Activated naive CD4-positive, alpha-beta T cell treated with anti-CD3 and anti-CD28 coated beads for 36 hours (primary cell): ENCODE measurements around the gene NOS1AP. TPM values are rescaled to one million over a fixed set of nuclear protein-coding genes. Genes with fewer than 3 reads are reported as not detected.
"Not testable (repeated sequence)": the region's sequence is repeated elsewhere in the genome, so short reads cannot be mapped to it uniquely, and the experiment has no call there.

Source experiments
- CTCF ChIA-PET: fragments of 350-600 bp; sonication (Branson Sonifier 250); formaldehyde crosslinking; loops from one replicate; lab custom pipeline; 2021; ENCODE audit warnings: antibody characterized with exemption; lab: Charles Lee
- DNase-seq: peaks from one replicate; pipeline ENCODE4 v3.0.0-alpha.2; 2020
- H3K27ac Mint-ChIP-seq: one replicate; pipeline ENCODE4 v1.8.0; 2021; ENCODE audit warnings: mild to moderate bottlenecking, mixed read lengths
- H3K27me3 Mint-ChIP-seq: one replicate; pipeline ENCODE4 v1.8.0; 2021; ENCODE audit warnings: low read depth, mixed read lengths
- H3K36me3 Mint-ChIP-seq: one replicate; pipeline ENCODE4 v1.8.0; 2021; ENCODE audit warnings: low read depth, mixed read lengths
- H3K4me1 Mint-ChIP-seq: one replicate; pipeline ENCODE4 v1.8.0; 2021; ENCODE audit warnings: low read depth, mixed read lengths
- H3K4me3 Mint-ChIP-seq: one replicate; pipeline ENCODE4 v1.8.0; 2021; ENCODE audit warnings: mild to moderate bottlenecking, moderate library complexity, mixed read lengths
- H3K9me3 Mint-ChIP-seq: one replicate; pipeline ENCODE4 v1.8.0; 2021; ENCODE audit warnings: mixed read lengths
- intact Hi-C: fragments of 100-400 bp; cut with micrococcal nuclease; formaldehyde crosslinking; loops from one replicate; pipeline ENCODE4 v1.15.1; 2023
- microRNA-seq: library from miRNA; unstranded; fragments of <30 nt; microRNA quantifications from one replicate; pipeline ENCODE4 v1.2.0, GENCODE V29; 2022; ENCODE audit warnings: borderline microRNAs expressed, borderline replicate concordance
- total RNA-seq, 2 experiments: library from RNA; stranded (reverse); gene quantifications; one replicate each; pipeline ENCODE4 v1.2.3, GENCODE V29; 2021

The NOS1AP gene
- total RNA-seq, 2 experiments from 2014 or later = 0.33 to 0.42 TPM

DNA sequence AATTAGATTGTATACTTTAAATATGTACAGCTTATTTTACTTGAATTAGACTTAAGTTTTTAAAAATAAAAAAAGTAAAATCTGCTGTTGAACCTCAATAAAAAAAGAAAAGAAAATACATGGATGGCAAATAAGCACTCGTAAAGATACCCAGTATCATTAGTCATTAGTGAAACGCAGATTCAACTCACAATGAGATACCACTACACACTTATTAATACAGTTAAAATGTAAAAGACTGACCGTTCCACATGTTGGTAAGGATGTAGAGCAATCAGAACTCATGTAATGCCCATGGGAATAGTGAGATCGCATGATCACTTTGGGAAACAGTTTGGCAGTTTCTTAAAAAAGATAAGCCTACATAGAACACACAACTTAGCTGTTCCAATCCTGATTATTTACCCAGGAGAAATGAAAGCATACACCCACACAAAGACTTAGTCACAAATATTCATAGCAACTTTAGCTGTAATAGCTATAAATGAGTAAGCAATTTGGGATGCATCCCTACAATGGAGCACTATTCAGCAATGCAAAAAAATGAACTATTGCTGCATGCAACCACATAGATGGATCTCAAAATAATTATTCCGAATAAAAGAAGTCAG, 335.2 kb downstream of the NOS1AP start:
- CTCF ChIA-PET = no interaction called here

DNA sequence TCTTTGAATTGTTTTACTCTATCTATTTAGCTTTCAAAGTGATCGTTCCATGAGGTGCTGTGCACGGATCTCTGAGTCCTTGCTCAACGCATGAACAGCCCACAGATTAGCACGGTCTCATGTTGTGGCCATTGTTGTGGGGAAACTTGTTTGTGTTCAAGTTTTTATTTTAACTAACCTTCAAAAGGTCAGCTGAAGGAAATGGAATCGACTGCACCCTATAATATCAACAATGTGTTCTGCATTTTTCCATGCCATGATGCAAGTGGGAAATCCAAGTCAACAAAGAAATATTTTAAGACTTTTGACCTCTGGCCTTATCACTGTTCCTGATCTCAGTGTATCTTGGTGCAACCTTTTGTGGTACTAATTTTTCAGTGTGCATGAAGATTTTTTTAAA, 336.3 kb downstream of the NOS1AP start:
- no peaks in the 10 kb centered on the region for H3K36me3 Mint-ChIP-seq
- H3K4me1 Mint-ChIP-seq = no peaks in the 10 kb centered on the region

More for the DNA sequence above, 335.2 kb downstream of the NOS1AP start:
- Mint-ChIP-seq H3K9me3 (no peaks in the 10 kb centered on the region), H3K27me3 (peaks cover 12% of the 10 kb centered on the region), H3K27ac (no peak overlapping the region), H3K4me3 (no peak overlapping the region), H3K4me1 (no peaks in the 10 kb centered on the region), H3K36me3 (no peaks in the 10 kb centered on the region)
- intact Hi-C loops = no loop called here
- no peak for DNase-seq

DNA sequence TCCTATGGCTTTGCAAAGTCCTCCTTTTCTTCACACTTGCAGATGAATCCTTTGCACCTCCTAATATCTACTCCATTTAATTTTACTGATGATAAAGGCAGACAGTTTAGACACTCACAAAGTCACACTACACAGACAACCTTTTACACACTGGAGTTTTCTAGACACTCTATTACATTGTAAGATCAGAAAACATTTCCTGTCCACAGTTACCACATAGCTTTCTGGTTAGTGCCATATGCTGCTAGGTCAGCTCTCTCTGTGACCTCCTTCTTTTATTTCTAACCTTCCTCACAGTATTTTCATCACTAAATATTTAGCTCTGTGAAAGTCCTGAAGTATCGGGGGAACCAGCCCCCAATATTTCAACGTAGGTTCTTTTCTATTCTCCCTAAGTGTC, 337.3 kb downstream of the NOS1AP start:
- CTCF ChIA-PET = interaction anchor here (1.3 kb wide), 1 partner anchor 17 kb away, joined by 4 read pairs; no protein-coding TSS in a partner anchor
- H3K27me3 Mint-ChIP-seq = peaks cover 19% of the 10 kb centered on the region
- no peak overlapping the region for H3K4me3 Mint-ChIP-seq
- no peak for DNase-seq
- intact Hi-C loops = no loop called here
- H3K36me3 Mint-ChIP-seq = no peaks in the 10 kb centered on the region
- H3K27ac Mint-ChIP-seq = no peak overlapping the region
- H3K9me3 Mint-ChIP-seq = no peaks in the 10 kb centered on the region
- H3K4me1 Mint-ChIP-seq = no peaks in the 10 kb centered on the region

More for the DNA sequence above, 336.3 kb downstream of the NOS1AP start:
- intact Hi-C loops = no loop called here
- peaks cover 17% of the 10 kb centered on the region for H3K27me3 Mint-ChIP-seq
- CTCF ChIA-PET = no interaction called here
- no peak for DNase-seq
- no peak overlapping the region for H3K27ac Mint-ChIP-seq
- H3K4me3 Mint-ChIP-seq = no peak overlapping the region
- H3K9me3 Mint-ChIP-seq = no peaks in the 10 kb centered on the region

DNA sequence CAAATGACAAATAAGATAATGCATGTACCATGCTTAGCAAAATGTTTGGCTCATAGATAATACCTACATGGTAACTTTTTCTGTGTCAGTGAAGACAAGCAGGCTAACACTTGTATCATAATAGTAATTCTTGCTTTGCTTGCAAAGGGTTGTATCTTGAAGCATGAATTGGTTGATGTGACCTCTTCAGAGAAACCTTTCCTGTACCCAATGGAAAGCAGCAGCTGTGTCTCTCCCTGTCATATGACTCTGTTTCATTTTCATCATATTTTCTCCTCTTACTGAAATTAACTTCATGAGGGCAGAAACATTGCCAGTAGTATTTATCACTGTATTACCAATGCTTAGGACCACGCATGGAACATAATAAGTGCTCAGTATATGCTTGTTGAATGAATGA, 338.0 kb downstream of the NOS1AP start:
- CTCF ChIA-PET = interaction anchor here (1.3 kb wide), 1 partner anchor 17 kb away, joined by 4 read pairs; no protein-coding TSS in a partner anchor
- Mint-ChIP-seq H3K27me3 (peaks cover 18% of the 10 kb centered on the region), H3K36me3 (no peaks in the 10 kb centered on the region), H3K27ac (no peak overlapping the region), H3K4me3 (no peak overlapping the region), H3K9me3 (no peaks in the 10 kb centered on the region), H3K4me1 (no peaks in the 10 kb centered on the region)
- intact Hi-C loops = no loop called here
- no peak for DNase-seq

DNA sequence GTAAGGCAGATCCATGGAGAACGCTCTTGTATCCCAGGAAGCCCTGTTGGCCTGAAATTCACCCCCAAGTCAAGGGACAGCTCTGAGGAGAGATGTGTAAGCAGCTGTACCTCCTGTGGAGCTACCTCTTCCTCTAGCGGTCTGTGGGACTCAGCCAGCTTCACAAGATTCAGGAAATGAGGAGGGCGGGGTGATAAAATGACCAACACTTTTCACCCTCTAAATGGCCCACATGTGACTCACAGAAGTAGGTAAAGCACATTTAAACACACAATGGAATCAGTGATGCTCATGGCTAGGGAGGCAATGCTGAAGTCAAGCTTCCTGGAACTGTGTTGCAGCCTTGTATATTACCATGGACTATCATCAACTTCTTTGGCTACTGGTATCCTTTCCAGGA, 342.5 kb downstream of the NOS1AP start, which contains the start of gene SH2D1B:
Gene SH2D1B, minus strand, starts transcription at position 135 of the 400 bp plus-strand sequence. Its CDS starts 120 bp downstream, at position 15.
- H3K4me1 Mint-ChIP-seq = no peaks in the 10 kb centered on the region
- intact Hi-C loops = no loop called here
- no peaks in the 10 kb centered on the region for H3K9me3 Mint-ChIP-seq

DNA sequence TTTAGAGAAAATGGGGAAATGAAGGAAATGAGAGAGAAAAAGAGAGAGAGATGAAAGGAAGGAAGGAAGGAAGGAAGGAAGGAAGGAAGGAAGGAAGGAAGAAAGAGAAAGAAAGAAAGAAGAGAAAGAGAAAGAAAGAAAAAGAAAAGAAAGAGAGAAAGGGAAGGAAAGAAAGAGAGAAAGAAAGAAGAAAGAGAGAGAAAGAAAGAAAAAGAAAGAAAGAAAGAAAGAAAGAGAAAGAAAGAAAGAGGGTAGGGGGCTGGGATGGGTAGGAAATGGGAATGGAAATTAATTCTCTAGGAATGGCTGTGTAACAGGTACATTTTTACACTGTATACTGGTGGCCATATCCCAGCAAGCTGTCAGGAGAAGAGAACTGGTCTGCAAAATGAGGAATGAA, 346.7 kb downstream of the NOS1AP start:
- Mint-ChIP-seq H3K27ac (no peak overlapping the region), H3K9me3 (no peaks in the 10 kb centered on the region), H3K36me3 (no peaks in the 10 kb centered on the region), H3K27me3 (peaks cover 12% of the 10 kb centered on the region), H3K4me3 (no peak overlapping the region), H3K4me1 (no peaks in the 10 kb centered on the region)
- DNase-seq = no peak
- CTCF ChIA-PET = no interaction called here
- intact Hi-C loops = no loop called here

More for the DNA sequence above, 342.5 kb downstream of the NOS1AP start, which contains the start of gene SH2D1B:
- no peak within 1 kb of the TSS for H3K4me3 Mint-ChIP-seq
- CTCF ChIA-PET = no interaction called here
- H3K27me3 Mint-ChIP-seq = peaks cover 14% of the 10 kb centered on the region
- H3K36me3 Mint-ChIP-seq = no peaks in the 10 kb centered on the region
- DNase-seq = no peak
- no peak within 1 kb of the TSS for H3K27ac Mint-ChIP-seq

DNA sequence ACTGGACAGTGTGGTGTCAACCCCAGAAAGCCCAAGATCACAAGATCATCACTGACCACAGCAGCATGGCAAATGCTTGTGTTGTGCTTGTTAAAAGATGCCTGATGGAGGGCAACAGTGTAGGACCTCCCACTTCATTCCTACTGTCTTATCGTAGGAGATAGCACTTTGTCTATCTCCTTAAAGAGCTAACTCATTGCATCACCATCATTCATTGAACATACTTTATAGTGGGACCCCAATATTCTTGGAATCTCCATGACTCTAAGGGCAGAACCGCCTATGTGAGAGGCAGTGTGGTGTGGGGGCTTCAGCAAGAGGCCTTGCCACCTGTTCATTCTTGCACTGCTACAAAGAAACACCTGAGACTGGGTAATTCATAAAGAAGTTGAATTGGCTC, 347.4 kb downstream of the NOS1AP start:
- Mint-ChIP-seq H3K9me3 (no peaks in the 10 kb centered on the region), H3K4me1 (no peaks in the 10 kb centered on the region), H3K4me3 (no peak overlapping the region), H3K27me3 (peaks cover 13% of the 10 kb centered on the region), H3K36me3 (no peaks in the 10 kb centered on the region), H3K27ac (no peak overlapping the region)
- DNase-seq = no peak
- intact Hi-C loops = no loop called here
- CTCF ChIA-PET = no interaction called here

DNA sequence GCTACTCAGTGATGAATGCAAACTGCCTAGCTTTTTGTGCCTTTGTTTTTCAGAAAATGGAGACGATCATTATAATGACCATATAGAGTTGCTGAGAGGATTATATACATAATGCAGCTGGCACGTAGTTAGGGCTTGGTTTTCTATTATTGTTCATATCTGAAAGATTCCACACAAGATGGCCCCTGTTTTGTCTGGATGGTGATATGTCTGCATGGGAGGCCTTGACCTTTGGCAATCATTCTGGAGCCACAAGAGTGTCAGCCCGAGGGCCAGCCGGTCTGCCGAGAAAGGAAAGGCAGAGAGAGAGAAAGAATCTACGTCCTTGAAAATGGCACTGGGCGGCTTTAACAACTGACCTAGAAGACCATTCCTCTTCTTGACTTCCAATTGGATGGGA, 348.2 kb downstream of the NOS1AP start:
- intact Hi-C loops = no loop called here
- CTCF ChIA-PET = no interaction called here
- Mint-ChIP-seq H3K4me3 (no peak overlapping the region), H3K36me3 (no peaks in the 10 kb centered on the region), H3K27me3 (peaks cover 19% of the 10 kb centered on the region), H3K4me1 (no peaks in the 10 kb centered on the region), H3K9me3 (no peaks in the 10 kb centered on the region), H3K27ac (no peak overlapping the region)
- no peak for DNase-seq

DNA sequence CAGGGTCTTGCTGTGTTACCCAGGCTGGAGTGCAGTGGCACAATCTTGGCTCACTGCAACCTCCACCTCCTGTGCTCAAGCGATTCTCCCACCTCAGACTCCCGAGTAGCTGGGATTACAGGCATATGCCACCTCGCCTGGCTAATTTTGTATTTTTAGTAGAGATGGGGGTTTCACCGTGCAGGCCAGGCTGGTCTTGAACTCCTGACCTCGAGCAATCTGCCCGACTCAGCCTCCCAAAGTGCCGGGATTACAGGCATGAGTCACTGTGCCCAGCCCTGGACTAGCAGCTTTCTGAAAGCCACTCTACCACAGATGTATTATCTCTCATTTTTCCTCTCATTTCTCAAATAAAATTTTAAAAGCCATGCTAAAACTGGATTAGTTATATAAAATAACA, 349.1 kb downstream of the NOS1AP start:
- H3K27ac Mint-ChIP-seq, H3K36me3 Mint-ChIP-seq, H3K9me3 Mint-ChIP-seq, CTCF ChIA-PET, H3K4me1 Mint-ChIP-seq, DNase-seq, H3K4me3 Mint-ChIP-seq, intact Hi-C loops: not testable (repeated sequence)
- H3K27me3 Mint-ChIP-seq = peaks cover 22% of the 10 kb centered on the region

DNA sequence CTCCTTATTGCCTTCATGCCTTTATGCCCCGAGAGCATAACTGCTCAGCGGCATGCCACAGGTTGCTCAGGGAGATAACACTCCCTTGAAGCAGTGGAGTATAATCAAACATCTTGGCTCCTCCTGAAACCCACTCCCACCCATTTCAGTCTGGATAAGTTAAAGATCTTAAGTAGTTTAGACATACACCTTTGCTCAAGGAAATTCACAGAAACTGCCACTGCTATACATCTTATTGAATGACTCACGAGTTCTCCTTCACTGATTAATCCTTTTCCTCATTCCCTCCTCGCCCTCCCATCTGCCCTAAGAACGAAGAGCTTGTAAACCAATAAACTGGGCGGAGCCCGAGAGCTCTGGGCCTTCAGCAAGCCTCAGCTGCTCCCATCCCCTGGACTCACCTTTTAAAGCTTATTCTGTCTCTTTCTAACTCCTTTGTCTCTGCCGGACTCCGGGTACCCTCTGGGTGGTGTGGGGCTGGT, 350.0 kb downstream of the NOS1AP start:
- H3K27ac Mint-ChIP-seq, CTCF ChIA-PET, intact Hi-C loops, H3K4me1 Mint-ChIP-seq, DNase-seq, H3K36me3 Mint-ChIP-seq, H3K4me3 Mint-ChIP-seq, H3K9me3 Mint-ChIP-seq: not testable (repeated sequence)
- peaks cover 26% of the 10 kb centered on the region for H3K27me3 Mint-ChIP-seq

Small RNA genes within 50 kb of the gene (microRNA-seq; reads per million reads assigned to microRNA genes)
- gene MIR4654 (not detected), gene MIR556 (not detected)

Other genes with a start within 250 kb of the NOS1AP start
- gene OLFML2B, start 45.8 kb upstream of the NOS1AP start, total RNA-seq = 1 to 10 TPM; 1.7 to 2.3 TPM